Type B pancreatic cell (in vitro differentiated cells): Measurements from ENCODE around the gene C3AR1. TPM values are rescaled to one million over a fixed set of nuclear protein-coding genes. Genes with fewer than 3 reads are reported as not detected.

Source experiments
- DNase-seq: peaks from one replicate; pipeline ENCODE4 v3.0.0; 2021; ENCODE audit warnings: mixed read lengths; ENCODE audit not compliant: unreplicated experiment; ENCODE audit errors: extremely low spot score
- H3K27ac Mint-ChIP-seq: 2 replicates; pipeline ENCODE4 v1.8.0; 2021; ENCODE audit warnings: mild to moderate bottlenecking, mixed read lengths
- H3K27me3 Mint-ChIP-seq: 2 replicates; pipeline ENCODE4 v1.8.0; 2021; ENCODE audit warnings: mixed read lengths
- H3K36me3 Mint-ChIP-seq: 2 replicates; pipeline ENCODE4 v1.8.0; 2021; ENCODE audit warnings: mixed read lengths
- H3K4me1 Mint-ChIP-seq: one replicate; pipeline ENCODE4 v1.8.0; 2021; ENCODE audit warnings: mixed read lengths; ENCODE audit not compliant: unreplicated experiment
- H3K4me3 Mint-ChIP-seq: 2 replicates; pipeline ENCODE4 v1.8.0; 2021; ENCODE audit warnings: mild to moderate bottlenecking, mixed read lengths
- H3K9me3 Mint-ChIP-seq: 2 replicates; pipeline ENCODE4 v1.8.0; 2021; ENCODE audit warnings: mixed read lengths
- CTCF ChIP-seq: fragments of 200-600 bp; sonication (generic); conservative IDR thresholded peaks from 2 replicates; pipeline ENCODE4 v1.5.0; 2021; ENCODE audit warnings: antibody characterized with exemption, mild to moderate bottlenecking
- total RNA-seq: library from RNA; stranded (reverse); gene quantifications from 2 replicates; pipeline ENCODE4 v1.2.1, GENCODE V29; 2021; ENCODE audit warnings: low replicate concordance

The C3AR1 gene
- total RNA-seq, 1 donor from 2014 or later: not detected

GRCh38 chr12:8052679-8053078 is 13.5 kb downstream of the C3AR1 start:
- Mint-ChIP-seq H3K4me1 (no peaks in the 10 kb centered on the region), H3K4me3 (no peak overlapping the region), H3K36me3 (peaks cover 52% of the 10 kb centered on the region), H3K27me3 (no peaks in the 10 kb centered on the region), H3K27ac (no peak overlapping the region), H3K9me3 (no peaks in the 10 kb centered on the region)
- no peak for DNase-seq
- no peak for TF ChIP-seq CTCF

- Mint-ChIP-seq H3K4me1 (peaks cover 5% of the 10 kb centered on the region), H3K27ac (no peak overlapping the region), H3K36me3 (peaks cover 66% of the 10 kb centered on the region), H3K9me3 (no peaks in the 10 kb centered on the region), H3K27me3 (no peaks in the 10 kb centered on the region), H3K4me3 (no peak overlapping the region)
- TF ChIP-seq CTCF: no peak
- no peak for DNase-seq
These were observed 15.4 kb downstream of the C3AR1 start for GRCh38 chr12:8050600-8051250.

- Mint-ChIP-seq H3K4me1 (peaks cover 5% of the 10 kb centered on the region), H3K36me3 (peaks cover 62% of the 10 kb centered on the region), H3K27ac (no peak overlapping the region), H3K4me3 (no peak overlapping the region), H3K9me3 (no peaks in the 10 kb centered on the region), H3K27me3 (no peaks in the 10 kb centered on the region)
- DNase-seq: no peak
- no peak for TF ChIP-seq CTCF
These were observed 17.3 kb downstream of the C3AR1 start for GRCh38 chr12:8048906-8049305.

GRCh38 chr12:8047842-8048241 is 18.3 kb downstream of the C3AR1 start:
- Mint-ChIP-seq H3K4me3 (no peak overlapping the region), H3K36me3 (peaks cover 56% of the 10 kb centered on the region)

GRCh38 chr12:8045952-8046944 is 19.9 kb downstream of the C3AR1 start:
- H3K27me3 Mint-ChIP-seq: no peaks in the 10 kb centered on the region
- H3K4me3 Mint-ChIP-seq: no peak overlapping the region
- no peak overlapping the region for H3K27ac Mint-ChIP-seq
- DNase-seq: peak; percentile 80
- peaks cover 5% of the 10 kb centered on the region for H3K4me1 Mint-ChIP-seq
- TF ChIP-seq CTCF: peak; percentile 91
- no peaks in the 10 kb centered on the region for H3K9me3 Mint-ChIP-seq
- peaks cover 55% of the 10 kb centered on the region for H3K36me3 Mint-ChIP-seq

More at GRCh38 chr12:8047842-8048241, 18.3 kb downstream of the C3AR1 start:
- no peaks in the 10 kb centered on the region for H3K9me3 Mint-ChIP-seq
- DNase-seq: no peak
- no peak for TF ChIP-seq CTCF
- H3K27ac Mint-ChIP-seq: no peak overlapping the region
- no peaks in the 10 kb centered on the region for H3K27me3 Mint-ChIP-seq
- H3K4me1 Mint-ChIP-seq: peaks cover 5% of the 10 kb centered on the region
